Activated naive CD8-positive, alpha-beta T cell treated with anti-CD3 and anti-CD28 coated beads, Interleukin-2, amount 10 ng/mL, durations not matched to agents 7 days and 5 days (primary cell): ENCODE data around the gene BTF3. TPM values are rescaled to one million over a fixed set of nuclear protein-coding genes. Genes with fewer than 3 reads are reported as not detected.
"Not testable (repeated sequence)": the region's sequence is repeated elsewhere in the genome, so short reads cannot be mapped to it uniquely, and the experiment has no call there.

Source experiments
- ATAC-seq: fragments of 150-1000 bp; cut with Tn5 transposase; one replicate; pipeline ENCODE4 v1.10.0; 2021; ENCODE audit warnings: low read depth, moderate library complexity
- POLR2A ChIA-PET: fragments of 350-600 bp; sonication (Branson Sonifier 250); formaldehyde crosslinking; loops from one replicate; lab custom pipeline; 2021; ENCODE audit warnings: antibody characterized with exemption; lab: Charles Lee
- DNase-seq: peaks from one replicate; pipeline ENCODE4 v3.0.0; 2021
- H3K27ac Mint-ChIP-seq: one replicate; pipeline ENCODE4 v1.8.0; 2022; ENCODE audit warnings: mild to moderate bottlenecking, mixed read lengths
- H3K27me3 Mint-ChIP-seq: one replicate; pipeline ENCODE4 v1.8.0; 2022; ENCODE audit warnings: mild to moderate bottlenecking, moderate library complexity, mixed read lengths
- H3K36me3 Mint-ChIP-seq: one replicate; pipeline ENCODE4 v1.8.0; 2021; ENCODE audit warnings: mild to moderate bottlenecking, mixed read lengths
- H3K4me1 Mint-ChIP-seq: one replicate; pipeline ENCODE4 v1.8.0; 2021; ENCODE audit warnings: mixed read lengths
- H3K4me3 Mint-ChIP-seq: one replicate; pipeline ENCODE4 v1.8.0; 2022; ENCODE audit warnings: mild to moderate bottlenecking, moderate library complexity, mixed read lengths
- H3K9me3 Mint-ChIP-seq: one replicate; pipeline ENCODE4 v1.8.0; 2021; ENCODE audit warnings: mixed read lengths
- total RNA-seq, 2 experiments: library from RNA; stranded (reverse); gene quantifications; one replicate each; pipeline ENCODE4 v1.2.3, GENCODE V29; 2021

Gene BTF3
- total RNA-seq, 2 experiments from 2014 or later = 658 to 664 TPM

- POLR2A ChIA-PET, ATAC-seq: not testable (repeated sequence)
Observed at GRCh38 chr5:73468638-73469037, 29.6 kb upstream of the BTF3 start.

GRCh38 chr5:73469878-73470277 is 28.4 kb upstream of the BTF3 start:
- Mint-ChIP-seq H3K9me3 (no peaks in the 10 kb centered on the region), H3K27ac (no peak overlapping the region), H3K4me1 (no peaks in the 10 kb centered on the region), H3K27me3 (peaks cover 24% of the 10 kb centered on the region), H3K36me3 (no peaks in the 10 kb centered on the region), H3K4me3 (no peak overlapping the region)
- DNase-seq (no peak), ATAC-seq (no peak)
- POLR2A ChIA-PET = no interaction called here

More at GRCh38 chr5:73468638-73469037, 29.6 kb upstream of the BTF3 start:
- H3K9me3 Mint-ChIP-seq, H3K4me1 Mint-ChIP-seq, H3K36me3 Mint-ChIP-seq, DNase-seq, H3K4me3 Mint-ChIP-seq, H3K27ac Mint-ChIP-seq: not testable (repeated sequence)
- peaks cover 29% of the 10 kb centered on the region for H3K27me3 Mint-ChIP-seq

GRCh38 chr5:73471654-73472053 is 26.6 kb upstream of the BTF3 start:
- POLR2A ChIA-PET = no interaction called here
- Mint-ChIP-seq H3K36me3 (no peaks in the 10 kb centered on the region), H3K4me1 (no peaks in the 10 kb centered on the region), H3K27me3 (peaks cover 20% of the 10 kb centered on the region), H3K27ac (no peak overlapping the region), H3K4me3 (no peak overlapping the region), H3K9me3 (no peaks in the 10 kb centered on the region)
- DNase-seq (no peak), ATAC-seq (no peak)

GRCh38 chr5:73472116-73472515 is 26.1 kb upstream of the BTF3 start:
- Mint-ChIP-seq H3K36me3 (no peaks in the 10 kb centered on the region), H3K27ac (no peak overlapping the region), H3K9me3 (no peaks in the 10 kb centered on the region), H3K4me3 (no peak overlapping the region), H3K27me3 (peaks cover 20% of the 10 kb centered on the region), H3K4me1 (no peaks in the 10 kb centered on the region)
- POLR2A ChIA-PET = no interaction called here
- DNase-seq (no peak), ATAC-seq (no peak)

GRCh38 chr5:73480500-73480899 is 17.7 kb upstream of the BTF3 start:
- peaks cover 21% of the 10 kb centered on the region for H3K27me3 Mint-ChIP-seq
- ATAC-seq (no peak), DNase-seq (no peak)
- no peak overlapping the region for H3K4me3 Mint-ChIP-seq
- no peaks in the 10 kb centered on the region for H3K36me3 Mint-ChIP-seq
- POLR2A ChIA-PET = no interaction called here
- H3K4me1 Mint-ChIP-seq = no peaks in the 10 kb centered on the region
- H3K9me3 Mint-ChIP-seq = no peaks in the 10 kb centered on the region
- H3K27ac Mint-ChIP-seq = no peak overlapping the region

GRCh38 chr5:73482383-73483136 is 15.7 kb upstream of the BTF3 start:
- Mint-ChIP-seq H3K27ac (no peak overlapping the region), H3K4me1 (no peaks in the 10 kb centered on the region), H3K36me3 (no peaks in the 10 kb centered on the region), H3K4me3 (no peak overlapping the region), H3K9me3 (no peaks in the 10 kb centered on the region), H3K27me3 (peaks cover 29% of the 10 kb centered on the region)
- POLR2A ChIA-PET = no interaction called here
- ATAC-seq (no peak), DNase-seq (no peak)

- H3K27me3 Mint-ChIP-seq = peaks cover 28% of the 10 kb centered on the region
- no peaks in the 10 kb centered on the region for H3K9me3 Mint-ChIP-seq
- POLR2A ChIA-PET = no interaction called here
- H3K4me3 Mint-ChIP-seq = no peak overlapping the region
- DNase-seq (no peak), ATAC-seq (no peak)
- no peaks in the 10 kb centered on the region for H3K36me3 Mint-ChIP-seq
- no peak overlapping the region for H3K27ac Mint-ChIP-seq
- no peaks in the 10 kb centered on the region for H3K4me1 Mint-ChIP-seq
Observed at GRCh38 chr5:73483676-73484075, 14.6 kb upstream of the BTF3 start.

- no peak overlapping the region for H3K27ac Mint-ChIP-seq
- no peak overlapping the region for H3K4me3 Mint-ChIP-seq
- no peak for ATAC-seq
- no peaks in the 10 kb centered on the region for H3K36me3 Mint-ChIP-seq
- no peaks in the 10 kb centered on the region for H3K4me1 Mint-ChIP-seq
- H3K9me3 Mint-ChIP-seq = no peaks in the 10 kb centered on the region
- POLR2A ChIA-PET = no interaction called here
- peaks cover 27% of the 10 kb centered on the region for H3K27me3 Mint-ChIP-seq
- no peak for DNase-seq
Observed at GRCh38 chr5:73484511-73484910, 13.7 kb upstream of the BTF3 start.

- ATAC-seq = no peak
- no peaks in the 10 kb centered on the region for H3K9me3 Mint-ChIP-seq
Observed at GRCh38 chr5:73485715-73486114, 12.5 kb upstream of the BTF3 start.

GRCh38 chr5:73486119-73486899 is 11.9 kb upstream of the BTF3 start:
- Mint-ChIP-seq H3K36me3 (no peaks in the 10 kb centered on the region), H3K27ac (no peak overlapping the region), H3K27me3 (peaks cover 35% of the 10 kb centered on the region), H3K9me3 (no peaks in the 10 kb centered on the region), H3K4me1 (no peaks in the 10 kb centered on the region), H3K4me3 (no peak overlapping the region)
- ATAC-seq = no peak
- POLR2A ChIA-PET = no interaction called here
- DNase-seq = no peak

More at GRCh38 chr5:73485715-73486114, 12.5 kb upstream of the BTF3 start:
- POLR2A ChIA-PET = no interaction called here
- H3K4me3 Mint-ChIP-seq = no peak overlapping the region
- DNase-seq = no peak
- H3K27me3 Mint-ChIP-seq = peaks cover 30% of the 10 kb centered on the region
- no peak overlapping the region for H3K27ac Mint-ChIP-seq
- no peaks in the 10 kb centered on the region for H3K36me3 Mint-ChIP-seq
- H3K4me1 Mint-ChIP-seq = no peaks in the 10 kb centered on the region

- H3K27ac Mint-ChIP-seq, H3K4me1 Mint-ChIP-seq, H3K36me3 Mint-ChIP-seq, POLR2A ChIA-PET, H3K4me3 Mint-ChIP-seq, ATAC-seq, H3K9me3 Mint-ChIP-seq, DNase-seq: not testable (repeated sequence)
- H3K27me3 Mint-ChIP-seq = peaks cover 38% of the 10 kb centered on the region
Observed at GRCh38 chr5:73487257-73487656, 11.0 kb upstream of the BTF3 start.

GRCh38 chr5:73487815-73488214 is 10.4 kb upstream of the BTF3 start:
- ATAC-seq (no peak), DNase-seq (no peak)
- no peaks in the 10 kb centered on the region for H3K9me3 Mint-ChIP-seq
- no peak overlapping the region for H3K27ac Mint-ChIP-seq
- POLR2A ChIA-PET = no interaction called here
- no peaks in the 10 kb centered on the region for H3K4me1 Mint-ChIP-seq
- H3K4me3 Mint-ChIP-seq = no peak overlapping the region
- no peaks in the 10 kb centered on the region for H3K36me3 Mint-ChIP-seq
- H3K27me3 Mint-ChIP-seq = peaks cover 41% of the 10 kb centered on the region

- DNase-seq (no peak), ATAC-seq (no peak)
- H3K4me3 Mint-ChIP-seq = no peak overlapping the region
- no peak overlapping the region for H3K27ac Mint-ChIP-seq
- H3K9me3 Mint-ChIP-seq = no peaks in the 10 kb centered on the region
- peaks cover 40% of the 10 kb centered on the region for H3K27me3 Mint-ChIP-seq
- no peaks in the 10 kb centered on the region for H3K36me3 Mint-ChIP-seq
- H3K4me1 Mint-ChIP-seq = no peaks in the 10 kb centered on the region
- POLR2A ChIA-PET = no interaction called here
Observed at GRCh38 chr5:73488806-73489205, 9.4 kb upstream of the BTF3 start.

GRCh38 chr5:73490088-73490487 is 8.2 kb upstream of the BTF3 start:
- no peaks in the 10 kb centered on the region for H3K4me1 Mint-ChIP-seq
- no peak overlapping the region for H3K4me3 Mint-ChIP-seq
- POLR2A ChIA-PET = no interaction called here
- H3K27me3 Mint-ChIP-seq = peaks cover 45% of the 10 kb centered on the region
- ATAC-seq (no peak), DNase-seq (no peak)
- H3K36me3 Mint-ChIP-seq = no peaks in the 10 kb centered on the region
- no peaks in the 10 kb centered on the region for H3K9me3 Mint-ChIP-seq
- H3K27ac Mint-ChIP-seq = no peak overlapping the region
